LNCAP (cell line): Measurements from ENCODE around the gene PRR13.

Experiments used
- TF ChIP-seq, protein P1 (sequence below): fragments of 450-650 bp; IDR thresholded peaks from 2 replicates; pipeline ENCODE4 v1.5.1; 2017; ENCODE audit warnings: mild to moderate bottlenecking

The PRR13 gene

GRCh38 chr12:53465679-53466078 lies 24.1 kb downstream of the PRR13 start:
- TF ChIP-seq, protein P1, sequence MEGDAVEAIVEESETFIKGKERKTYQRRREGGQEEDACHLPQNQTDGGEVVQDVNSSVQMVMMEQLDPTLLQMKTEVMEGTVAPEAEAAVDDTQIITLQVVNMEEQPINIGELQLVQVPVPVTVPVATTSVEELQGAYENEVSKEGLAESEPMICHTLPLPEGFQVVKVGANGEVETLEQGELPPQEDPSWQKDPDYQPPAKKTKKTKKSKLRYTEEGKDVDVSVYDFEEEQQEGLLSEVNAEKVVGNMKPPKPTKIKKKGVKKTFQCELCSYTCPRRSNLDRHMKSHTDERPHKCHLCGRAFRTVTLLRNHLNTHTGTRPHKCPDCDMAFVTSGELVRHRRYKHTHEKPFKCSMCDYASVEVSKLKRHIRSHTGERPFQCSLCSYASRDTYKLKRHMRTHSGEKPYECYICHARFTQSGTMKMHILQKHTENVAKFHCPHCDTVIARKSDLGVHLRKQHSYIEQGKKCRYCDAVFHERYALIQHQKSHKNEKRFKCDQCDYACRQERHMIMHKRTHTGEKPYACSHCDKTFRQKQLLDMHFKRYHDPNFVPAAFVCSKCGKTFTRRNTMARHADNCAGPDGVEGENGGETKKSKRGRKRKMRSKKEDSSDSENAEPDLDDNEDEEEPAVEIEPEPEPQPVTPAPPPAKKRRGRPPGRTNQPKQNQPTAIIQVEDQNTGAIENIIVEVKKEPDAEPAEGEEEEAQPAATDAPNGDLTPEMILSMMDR = no peak

GRCh38 chr12:53466640-53467039 lies 25.1 kb downstream of the PRR13 start:
- TF ChIP-seq, protein P1 = no peak

- TF ChIP-seq, protein P1 = no peak
These were observed 25.5 kb downstream of the PRR13 start for GRCh38 chr12:53467082-53467481.

DNA sequence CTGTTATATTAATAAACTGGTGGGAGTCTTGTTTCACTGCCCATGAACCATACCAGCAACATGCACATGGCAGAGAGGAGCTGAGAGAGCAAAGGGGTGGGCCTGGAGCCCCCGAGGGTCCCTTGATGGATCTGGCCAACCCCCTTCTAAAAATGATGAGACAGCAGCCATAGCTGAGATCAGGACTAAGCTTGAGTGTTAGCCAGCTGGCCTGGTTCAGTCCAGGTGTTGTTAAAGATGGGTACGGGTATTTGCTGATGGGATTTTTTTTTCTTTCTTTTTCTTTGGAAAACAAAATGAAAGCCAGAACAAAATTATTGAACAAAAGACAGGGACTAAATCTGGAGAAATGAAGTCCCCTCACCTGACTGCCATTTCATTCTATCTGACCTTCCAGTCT lies 26.3 kb downstream of the PRR13 start:
- TF ChIP-seq, protein P1 = no peak

DNA sequence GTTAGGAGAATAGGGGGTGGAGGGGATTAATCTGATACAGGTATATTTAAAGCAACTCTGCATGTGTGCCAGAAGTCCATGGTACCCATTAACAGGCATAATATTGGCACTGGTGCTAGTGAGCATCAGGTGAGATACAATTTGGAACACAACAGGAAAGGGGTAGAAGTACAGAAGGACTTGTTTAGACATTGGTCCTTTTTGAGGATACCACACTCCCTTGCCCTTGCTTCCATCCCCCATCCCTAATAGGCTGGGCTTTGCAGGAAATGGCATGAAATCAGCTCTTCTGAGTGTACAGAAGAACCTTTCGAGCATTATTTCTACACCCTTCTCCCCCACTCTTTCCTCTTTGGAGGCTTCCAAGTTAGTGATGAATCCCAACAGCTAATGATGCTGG lies 26.7 kb downstream of the PRR13 start:
- TF ChIP-seq, protein P1 = no peak

DNA sequence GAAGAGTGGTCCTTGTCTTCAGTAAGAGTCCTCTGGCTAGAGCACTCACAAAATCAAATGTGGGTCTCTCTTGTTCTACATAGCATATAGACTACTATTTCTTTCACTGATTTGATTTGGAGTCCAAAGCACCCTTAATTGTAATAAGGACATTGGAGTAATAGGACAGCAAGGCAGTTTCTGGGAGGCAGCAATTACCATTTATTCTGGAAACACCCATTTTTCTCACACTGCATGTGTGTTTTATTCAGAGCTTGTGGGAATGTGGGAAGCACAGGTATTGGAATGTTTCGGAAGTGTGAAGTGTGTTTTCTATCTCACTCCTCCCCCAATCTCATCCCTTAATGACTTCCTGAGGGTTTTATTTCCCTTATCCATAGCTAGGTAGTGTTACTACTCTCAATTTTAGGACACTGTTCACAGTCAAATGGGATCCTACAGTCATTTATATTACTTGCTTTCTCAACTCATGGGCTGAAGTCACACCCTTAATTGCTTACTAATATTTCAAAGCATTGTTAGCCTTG lies 30.6 kb downstream of the PRR13 start:
- TF ChIP-seq, protein P1 = no peak

DNA sequence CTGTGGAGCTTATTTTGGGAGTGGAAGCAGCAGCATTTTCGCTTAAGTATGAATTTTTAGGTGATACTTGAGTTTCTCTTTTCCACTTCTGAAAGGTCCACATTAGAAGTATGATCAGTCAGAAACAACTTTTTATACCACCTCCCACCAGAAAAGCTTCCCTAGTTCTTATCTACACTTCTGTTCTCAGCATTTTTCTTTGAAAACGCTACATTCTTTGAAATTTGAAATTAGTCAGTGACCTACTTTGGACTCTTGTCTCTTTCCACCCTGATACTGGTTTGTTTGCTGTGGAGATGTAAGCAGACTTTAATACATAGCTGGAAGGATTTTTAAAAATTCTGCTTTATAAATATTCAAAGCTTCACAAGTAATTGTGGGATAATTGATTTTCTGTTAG lies 32.5 kb downstream of the PRR13 start:
- TF ChIP-seq, protein P1 = no peak

- TF ChIP-seq, protein P1 = no peak
These were observed 33.3 kb downstream of the PRR13 start for GRCh38 chr12:53474819-53475218.
